ENCODE measurements around the gene GSTP1.

- no peak for TF ChIP-seq POLR2AphosphoS5 (IDR thresholded peaks at IDR 0.05; ENCODE audit: low read depth, low read length)
- TF ChIP-seq CTCF (IDR thresholded peaks at IDR 0.05; ENCODE audit: control extremely low read depth in 1 of 3, insufficient read depth in 1 of 3, low read depth in 1 of 3, low read length in 3 of 3), result no peak
- TF ChIP-seq EP300 (IDR thresholded peaks at IDR 0.05; ENCODE audit: borderline replicate concordance in 1 of 2, low read depth in 2 of 2, low read length in 2 of 2), result no peak
- TF ChIP-seq YY1 (IDR thresholded peaks at IDR 0.05; ENCODE audit: low read depth, low read length), result no peak
- no peak for TF ChIP-seq MAFK (IDR thresholded peaks at IDR 0.05; ENCODE audit: low read depth, low read length)
- TF ChIP-seq POLR2A (IDR thresholded peaks at IDR 0.05; ENCODE audit: control extremely low read depth in 1 of 2, low read depth in 2 of 2, low read length in 2 of 2), result no peak
- TF ChIP-seq JUN (IDR thresholded peaks at IDR 0.05; ENCODE audit: low read depth, low read length), result no peak
These were observed 32.3 kb downstream of the GSTP1 start for GRCh38 chr11:67615728-67616430.
